OCI-LY3 (cell line): ENCODE results near the gene CELSR2.

ENCODE experiments used
- CTCF ChIP-seq: fragments of 200-600, 300-600 bp; sonication (generic); IDR thresholded peaks from 2 replicates; pipeline ENCODE4 v1.5.1; 2014; ENCODE audit warnings: antibody characterized with exemption, low read length, low read depth
- EZH2phosphoT487 ChIP-seq: fragments of 200-600 bp; shearing (Covaris generic); IDR thresholded peaks from 2 replicates; pipeline ENCODE4 v1.6.1; 2018; ENCODE audit warnings: antibody characterized with exemption, mixed run types, low read depth

GRCh38 chr1:109246141-109246551, 3.2 kb upstream of the CELSR2 start:
- no peak for TF ChIP-seq CTCF
- TF ChIP-seq EZH2phosphoT487, result no peak
